ENCODE data around the gene ENOX1.

Gene ENOX1

DNA sequence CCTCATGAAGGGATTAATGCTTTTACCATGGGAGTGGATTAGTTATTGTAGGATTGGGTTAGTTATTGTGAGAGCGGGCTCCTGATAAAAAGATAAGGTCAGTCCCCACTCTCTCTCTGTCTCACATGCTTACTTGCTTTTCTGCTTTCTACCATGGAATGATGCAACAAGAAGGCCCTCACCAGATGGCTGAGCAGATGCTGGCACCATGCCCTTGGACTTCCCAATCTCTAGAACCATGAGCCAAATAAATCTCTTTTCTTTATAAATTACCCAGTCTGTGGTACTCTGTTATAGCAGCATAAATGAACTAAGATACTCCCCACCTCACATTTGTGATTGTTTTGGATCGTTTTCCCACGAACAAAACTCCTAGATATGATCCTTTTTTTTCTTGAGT, 409.6 kb downstream of the ENOX1 start:
- Histone ChIP-seq H3K4me1 (no peaks in the 10 kb centered on the region), H3K27ac (no peak overlapping the region), H3K4me3 (no peak overlapping the region), H3K27me3 (no peaks in the 10 kb centered on the region), H3K36me3 (no peaks in the 10 kb centered on the region), H3K9me3 (no peaks in the 10 kb centered on the region)
- DNase-seq = peak in 1 of 2 donors; percentile 67
- TF ChIP-seq, protein P1, sequence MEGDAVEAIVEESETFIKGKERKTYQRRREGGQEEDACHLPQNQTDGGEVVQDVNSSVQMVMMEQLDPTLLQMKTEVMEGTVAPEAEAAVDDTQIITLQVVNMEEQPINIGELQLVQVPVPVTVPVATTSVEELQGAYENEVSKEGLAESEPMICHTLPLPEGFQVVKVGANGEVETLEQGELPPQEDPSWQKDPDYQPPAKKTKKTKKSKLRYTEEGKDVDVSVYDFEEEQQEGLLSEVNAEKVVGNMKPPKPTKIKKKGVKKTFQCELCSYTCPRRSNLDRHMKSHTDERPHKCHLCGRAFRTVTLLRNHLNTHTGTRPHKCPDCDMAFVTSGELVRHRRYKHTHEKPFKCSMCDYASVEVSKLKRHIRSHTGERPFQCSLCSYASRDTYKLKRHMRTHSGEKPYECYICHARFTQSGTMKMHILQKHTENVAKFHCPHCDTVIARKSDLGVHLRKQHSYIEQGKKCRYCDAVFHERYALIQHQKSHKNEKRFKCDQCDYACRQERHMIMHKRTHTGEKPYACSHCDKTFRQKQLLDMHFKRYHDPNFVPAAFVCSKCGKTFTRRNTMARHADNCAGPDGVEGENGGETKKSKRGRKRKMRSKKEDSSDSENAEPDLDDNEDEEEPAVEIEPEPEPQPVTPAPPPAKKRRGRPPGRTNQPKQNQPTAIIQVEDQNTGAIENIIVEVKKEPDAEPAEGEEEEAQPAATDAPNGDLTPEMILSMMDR (IDR thresholded peaks at IDR 0.05) = no peak
- intact Hi-C loops (cut with DNase I; ENCODE audit: low total_unique reads) = no loop called here

- Histone ChIP-seq H3K27me3 (no peaks in the 10 kb centered on the region), H3K36me3 (no peaks in the 10 kb centered on the region), H3K4me1 (no peaks in the 10 kb centered on the region), H3K27ac (no peak overlapping the region), H3K4me3 (no peak overlapping the region), H3K9me3 (no peaks in the 10 kb centered on the region)
- intact Hi-C loops (cut with DNase I; ENCODE audit: low total_unique reads) = no loop called here
- DNase-seq = no peak
- TF ChIP-seq, protein P1 (IDR thresholded peaks at IDR 0.05) = no peak
These were observed 410.2 kb downstream of the ENOX1 start for GRCh38 chr13:43376596-43376995.

DNA sequence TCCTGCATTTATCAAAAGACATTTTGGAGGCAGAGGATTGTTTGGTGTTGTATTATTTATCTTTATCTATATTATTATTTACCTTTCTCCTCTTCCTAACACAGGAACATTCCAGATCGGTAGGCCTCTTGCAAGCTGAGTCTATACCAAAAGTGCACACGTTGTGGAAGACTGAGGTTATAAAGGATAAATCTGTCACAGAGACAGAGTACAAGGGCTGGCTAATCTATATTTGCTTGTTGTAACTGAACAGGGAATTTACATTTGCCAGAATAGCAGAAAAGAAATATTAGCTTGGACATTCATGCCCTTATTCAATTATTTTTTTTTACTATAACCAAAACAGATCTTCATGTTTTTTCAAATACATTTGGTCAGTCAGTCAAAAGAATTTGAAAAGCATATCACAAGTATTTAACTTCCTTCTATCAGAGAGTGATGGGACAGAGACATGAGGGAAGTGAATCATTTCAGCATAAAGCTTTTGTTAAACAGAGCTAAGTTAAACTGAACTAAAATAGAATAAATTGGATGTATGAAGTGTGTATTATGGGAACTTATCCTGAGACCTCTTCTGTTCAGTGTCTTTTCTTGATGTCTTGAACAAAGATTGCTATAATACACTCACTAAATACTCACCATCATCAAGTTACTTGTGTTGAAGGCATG, 410.8 kb downstream of the ENOX1 start:
- Histone ChIP-seq H3K36me3 (no peaks in the 10 kb centered on the region), H3K9me3 (no peaks in the 10 kb centered on the region), H3K27me3 (no peaks in the 10 kb centered on the region), H3K27ac (no peak overlapping the region), H3K4me3 (no peak overlapping the region), H3K4me1 (no peaks in the 10 kb centered on the region)
- intact Hi-C loops (cut with DNase I; ENCODE audit: low total_unique reads) = no loop called here
- no peak for DNase-seq
- TF ChIP-seq, protein P1 (IDR thresholded peaks at IDR 0.05) = no peak

DNA sequence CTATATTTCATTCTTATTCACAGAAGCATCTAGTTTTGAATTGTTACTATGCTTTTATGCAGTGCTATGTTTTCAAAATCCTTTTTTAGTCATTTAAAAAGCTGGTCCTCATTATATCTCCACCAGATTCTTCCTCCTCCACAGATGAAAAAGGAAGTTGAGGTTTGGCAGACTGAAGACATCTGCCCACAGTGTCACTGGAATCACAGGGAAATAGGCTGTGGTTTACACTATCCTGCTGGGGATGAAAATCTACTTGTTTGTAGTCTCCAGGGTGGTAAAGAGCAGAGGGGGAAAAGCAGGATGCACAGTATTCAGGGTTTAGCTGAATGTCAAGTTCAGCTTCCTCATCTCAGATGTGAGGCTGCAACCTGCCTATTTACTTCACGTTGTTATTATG, 412.2 kb downstream of the ENOX1 start:
- no peaks in the 10 kb centered on the region for H3K36me3 ChIP-seq
- H3K4me3 ChIP-seq = no peak overlapping the region
- no peak overlapping the region for H3K27ac ChIP-seq
- no peak for DNase-seq
- no peaks in the 10 kb centered on the region for H3K9me3 ChIP-seq
- no peaks in the 10 kb centered on the region for H3K4me1 ChIP-seq
- intact Hi-C loops (cut with DNase I; ENCODE audit: low total_unique reads) = no loop called here
- TF ChIP-seq, protein P1 (IDR thresholded peaks at IDR 0.05) = no peak
- no peaks in the 10 kb centered on the region for H3K27me3 ChIP-seq

GRCh38 chr13:43373400-43373799, 413.4 kb downstream of the ENOX1 start:
- H3K36me3 ChIP-seq = no peaks in the 10 kb centered on the region
- intact Hi-C loops (cut with DNase I; ENCODE audit: low total_unique reads) = no loop called here
- H3K27ac ChIP-seq = no peak overlapping the region
- H3K4me3 ChIP-seq = no peak overlapping the region
- peaks cover 0 to 2% (median 0%) of the 10 kb centered on the region in 4 donors for H3K4me1 ChIP-seq
- H3K9me3 ChIP-seq = no peaks in the 10 kb centered on the region
- no peaks in the 10 kb centered on the region for H3K27me3 ChIP-seq
- DNase-seq = no peak
- TF ChIP-seq, protein P1 (IDR thresholded peaks at IDR 0.05) = no peak

GRCh38 chr13:43370842-43371241, 415.9 kb downstream of the ENOX1 start:
- no peaks in the 10 kb centered on the region for H3K27me3 ChIP-seq
- intact Hi-C loops (cut with DNase I; ENCODE audit: low total_unique reads) = no loop called here
- H3K4me1 ChIP-seq = peaks cover 0 to 10% (median 0%) of the 10 kb centered on the region in 4 donors
- TF ChIP-seq, protein P1 (IDR thresholded peaks at IDR 0.05) = no peak
- no peaks in the 10 kb centered on the region for H3K9me3 ChIP-seq
- no peak overlapping the region for H3K27ac ChIP-seq
- DNase-seq = no peak
- no peaks in the 10 kb centered on the region for H3K36me3 ChIP-seq
- H3K4me3 ChIP-seq = no peak overlapping the region

Measured in tibial artery (tissue), 4 donors.